ENCODE data around the gene HK2.

GRCh38 chr2:74828543-74828942, 5.4 kb upstream of the HK2 start:
- TF ChIP-seq PHF8 (IDR thresholded peaks at IDR 0.05; ENCODE audit: borderline replicate concordance, low read depth) (no peak), RCOR1 (IDR thresholded peaks at IDR 0.05; ENCODE audit: low read depth, low read length) (no peak), RAD21 (conservative IDR thresholded peaks at IDR 0.05 in 1 of 2, IDR thresholded peaks at IDR 0.05 in 1 of 2) (no peak), POLR2A (IDR thresholded peaks at IDR 0.05; ENCODE audit: low read length) (no peak), REST (IDR thresholded peaks at IDR 0.05) (no peak), CBX8 (IDR thresholded peaks at IDR 0.05) (no peak), JUNB (IDR thresholded peaks at IDR 0.05) (no peak), ESRRA (IDR thresholded peaks at IDR 0.05; ENCODE audit: borderline replicate concordance, low read length) (no peak), FOSB (CRISPR knock-in tag; IDR thresholded peaks at IDR 0.05) (no peak), BHLHE40 (IDR thresholded peaks at IDR 0.05; ENCODE audit: low read depth, low read length) (no peak), RFX5 (IDR thresholded peaks at IDR 0.05) (no peak), ELK1 (IDR thresholded peaks at IDR 0.05; ENCODE audit: low read depth, low read length) (no peak)
- TF ChIP-seq, protein P1, sequence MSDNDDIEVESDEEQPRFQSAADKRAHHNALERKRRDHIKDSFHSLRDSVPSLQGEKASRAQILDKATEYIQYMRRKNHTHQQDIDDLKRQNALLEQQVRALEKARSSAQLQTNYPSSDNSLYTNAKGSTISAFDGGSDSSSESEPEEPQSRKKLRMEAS (IDR thresholded peaks at IDR 0.05): no peak
- TF ChIP-seq, protein P2, sequence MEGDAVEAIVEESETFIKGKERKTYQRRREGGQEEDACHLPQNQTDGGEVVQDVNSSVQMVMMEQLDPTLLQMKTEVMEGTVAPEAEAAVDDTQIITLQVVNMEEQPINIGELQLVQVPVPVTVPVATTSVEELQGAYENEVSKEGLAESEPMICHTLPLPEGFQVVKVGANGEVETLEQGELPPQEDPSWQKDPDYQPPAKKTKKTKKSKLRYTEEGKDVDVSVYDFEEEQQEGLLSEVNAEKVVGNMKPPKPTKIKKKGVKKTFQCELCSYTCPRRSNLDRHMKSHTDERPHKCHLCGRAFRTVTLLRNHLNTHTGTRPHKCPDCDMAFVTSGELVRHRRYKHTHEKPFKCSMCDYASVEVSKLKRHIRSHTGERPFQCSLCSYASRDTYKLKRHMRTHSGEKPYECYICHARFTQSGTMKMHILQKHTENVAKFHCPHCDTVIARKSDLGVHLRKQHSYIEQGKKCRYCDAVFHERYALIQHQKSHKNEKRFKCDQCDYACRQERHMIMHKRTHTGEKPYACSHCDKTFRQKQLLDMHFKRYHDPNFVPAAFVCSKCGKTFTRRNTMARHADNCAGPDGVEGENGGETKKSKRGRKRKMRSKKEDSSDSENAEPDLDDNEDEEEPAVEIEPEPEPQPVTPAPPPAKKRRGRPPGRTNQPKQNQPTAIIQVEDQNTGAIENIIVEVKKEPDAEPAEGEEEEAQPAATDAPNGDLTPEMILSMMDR (IDR thresholded peaks at IDR 0.05): no peak

Measured in A549 (cell line).